Peyer's patch (tissue), 4 donors: Measurements from ENCODE around the gene CAST.
A peak's percentile ranks its signal among the peaks of the same experiment; 100 is the strongest.

ENCODE experiments used
- POLR2A ChIP-seq, 2 donors: fragments of 450-650 bp; IDR thresholded peaks; one replicate each; pipeline ENCODE4 v1.5.1; 2017; ENCODE audit warnings: antibody characterized with exemption in 2 of 2, mild to moderate bottlenecking in 2 of 2, moderate library complexity in 2 of 2
- TF ChIP-seq, protein P1 (sequence below), 6 experiments: fragments of 450-650 bp in 4 of 6; fragments of 200-600 bp in 2 of 6; sonication (generic) in 1 of 6; IDR thresholded peaks; one replicate each; pipeline ENCODE4 v1.5.1; 2017 to 2019; ENCODE audit warnings: antibody characterized with exemption in 6 of 6, mild to moderate bottlenecking in 3 of 6, moderate library complexity in 1 of 6

- TF ChIP-seq, protein P1, sequence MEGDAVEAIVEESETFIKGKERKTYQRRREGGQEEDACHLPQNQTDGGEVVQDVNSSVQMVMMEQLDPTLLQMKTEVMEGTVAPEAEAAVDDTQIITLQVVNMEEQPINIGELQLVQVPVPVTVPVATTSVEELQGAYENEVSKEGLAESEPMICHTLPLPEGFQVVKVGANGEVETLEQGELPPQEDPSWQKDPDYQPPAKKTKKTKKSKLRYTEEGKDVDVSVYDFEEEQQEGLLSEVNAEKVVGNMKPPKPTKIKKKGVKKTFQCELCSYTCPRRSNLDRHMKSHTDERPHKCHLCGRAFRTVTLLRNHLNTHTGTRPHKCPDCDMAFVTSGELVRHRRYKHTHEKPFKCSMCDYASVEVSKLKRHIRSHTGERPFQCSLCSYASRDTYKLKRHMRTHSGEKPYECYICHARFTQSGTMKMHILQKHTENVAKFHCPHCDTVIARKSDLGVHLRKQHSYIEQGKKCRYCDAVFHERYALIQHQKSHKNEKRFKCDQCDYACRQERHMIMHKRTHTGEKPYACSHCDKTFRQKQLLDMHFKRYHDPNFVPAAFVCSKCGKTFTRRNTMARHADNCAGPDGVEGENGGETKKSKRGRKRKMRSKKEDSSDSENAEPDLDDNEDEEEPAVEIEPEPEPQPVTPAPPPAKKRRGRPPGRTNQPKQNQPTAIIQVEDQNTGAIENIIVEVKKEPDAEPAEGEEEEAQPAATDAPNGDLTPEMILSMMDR (IDR thresholded peaks at IDR 0.05): peak in 1 of 6 experiments; percentile 6
- peak in 1 of 2 donors; percentile 22 for TF ChIP-seq POLR2A (IDR thresholded peaks at IDR 0.05)
These were observed 145.0 kb downstream of the CAST start for GRCh38 chr5:96807075-96807654.
